NCI-H2196 (cell line): ENCODE results near the gene IQSEC2.

Source experiments
- DNase-seq: peaks from one replicate; lab custom pipeline; 2025; ENCODE audit not compliant: unreplicated experiment; lab: John Stamatoyannopoulos, UW

Gene IQSEC2

DNA sequence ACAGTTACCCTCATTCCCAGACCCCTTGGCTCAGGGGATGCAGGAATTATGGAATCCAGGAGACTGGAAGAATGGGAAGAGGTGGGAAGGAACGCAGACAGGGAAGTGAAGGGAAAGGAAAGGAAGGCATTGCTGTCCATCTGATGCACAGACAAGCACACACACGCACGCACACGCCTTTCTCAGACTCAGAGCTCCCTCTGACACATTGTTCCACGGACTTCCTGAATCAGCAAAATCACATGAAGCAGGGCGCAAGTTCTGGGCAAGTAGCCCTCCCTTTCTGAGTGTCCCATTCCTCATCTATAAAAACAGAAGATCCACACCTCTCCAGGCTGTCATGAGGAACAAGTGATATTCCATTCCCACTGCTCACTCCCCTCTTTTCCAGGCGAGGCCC, 13.2 kb downstream of the IQSEC2 start:
- DNase-seq = no peak

GRCh38 chrX:53266914-53267313, 14.5 kb downstream of the IQSEC2 start:
- DNase-seq = no peak

DNA sequence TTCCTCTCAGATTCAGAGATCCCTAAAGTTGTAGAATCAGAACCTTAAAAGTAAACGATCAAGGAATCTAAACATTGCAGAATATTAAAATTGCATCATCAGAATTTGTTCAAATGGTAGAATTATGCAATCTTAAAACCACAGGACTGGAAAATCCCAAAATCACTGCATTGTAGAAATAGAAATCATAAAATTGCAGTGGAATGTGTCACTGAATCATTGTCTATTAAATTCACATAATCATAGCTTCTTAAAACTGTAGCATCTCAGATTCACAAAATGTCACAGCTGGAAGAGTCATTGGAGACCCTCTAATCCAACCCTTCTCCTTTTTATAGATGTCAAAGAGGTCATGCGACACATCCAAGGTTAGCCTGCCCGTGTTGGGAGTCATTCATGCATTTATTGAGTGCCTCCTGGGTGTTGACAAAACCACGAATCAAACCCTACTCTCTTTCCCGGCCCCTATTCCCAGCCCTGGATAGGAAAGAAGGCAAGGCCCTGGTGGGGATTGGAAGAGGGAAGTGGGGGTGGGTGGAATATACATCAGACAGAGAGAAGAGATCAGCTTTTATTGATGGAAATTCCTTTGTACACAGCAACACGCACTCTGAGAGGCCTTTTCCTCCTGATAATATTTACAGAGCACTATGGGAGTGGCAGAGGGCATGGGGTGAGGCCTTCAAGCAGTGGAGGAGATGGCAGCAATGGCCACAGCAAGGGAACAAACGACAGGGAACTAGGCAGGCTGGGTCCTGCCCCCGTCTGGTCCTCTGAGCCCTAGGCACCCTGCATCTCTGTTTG, 15.4 kb downstream of the IQSEC2 start:
- DNase-seq = no peak

- DNase-seq = no peak
Measured at GRCh38 chrX:53263597-53264094, 17.7 kb downstream of the IQSEC2 start.

- DNase-seq = no peak
Measured at GRCh38 chrX:53262918-53263394, 18.4 kb downstream of the IQSEC2 start.

GRCh38 chrX:53262189-53262917, 19.0 kb downstream of the IQSEC2 start:
- no peak for DNase-seq

GRCh38 chrX:53261355-53261972, 19.9 kb downstream of the IQSEC2 start:
- no peak for DNase-seq

- DNase-seq = no peak
Measured at GRCh38 chrX:53260836-53261235, 20.5 kb downstream of the IQSEC2 start.

- DNase-seq = no peak
Measured at GRCh38 chrX:53257670-53258423, 23.5 kb downstream of the IQSEC2 start.

GRCh38 chrX:53257166-53257565, 24.2 kb downstream of the IQSEC2 start:
- DNase-seq = no peak

GRCh38 chrX:53256446-53257041, 24.8 kb downstream of the IQSEC2 start:
- no peak for DNase-seq

- DNase-seq = no peak
Measured at GRCh38 chrX:53255738-53256191, 25.6 kb downstream of the IQSEC2 start.

GRCh38 chrX:53254570-53255461, 26.6 kb downstream of the IQSEC2 start:
- no peak for DNase-seq

DNA sequence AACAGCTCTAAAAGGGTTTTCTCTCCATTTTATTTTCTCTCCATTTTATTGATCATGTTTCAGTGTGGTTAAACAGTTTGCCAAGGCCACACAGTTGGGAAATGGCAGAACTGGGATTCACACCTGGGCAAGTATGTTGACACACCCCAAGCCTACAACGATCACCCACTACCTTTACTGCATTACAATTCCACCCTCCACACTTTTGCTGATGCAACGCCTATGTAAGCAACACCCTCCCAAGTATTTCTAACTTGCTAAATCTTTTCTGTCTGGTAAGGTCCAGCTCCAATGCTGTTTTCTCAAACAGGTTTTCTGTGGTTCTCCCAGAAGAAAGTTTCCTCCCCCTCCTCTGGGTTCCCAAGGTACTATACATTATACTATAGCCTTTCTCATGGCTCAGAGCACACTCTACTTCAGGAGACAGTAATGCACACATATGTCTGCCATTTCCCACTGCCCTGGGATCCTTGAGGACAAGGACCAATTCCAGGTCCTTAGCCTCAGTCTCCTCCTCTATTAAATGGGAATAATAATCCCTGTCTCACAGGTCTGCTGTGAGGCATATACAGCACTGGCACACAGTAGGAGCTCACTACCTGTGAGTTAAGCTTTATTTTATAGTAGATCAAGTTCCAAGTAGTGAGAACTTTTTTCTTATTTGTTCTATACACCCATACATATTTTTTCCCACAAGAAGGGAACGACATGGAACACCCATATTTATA, 27.9 kb downstream of the IQSEC2 start:
- DNase-seq = no peak

- no peak for DNase-seq
Measured at GRCh38 chrX:53251307-53251706, 30.1 kb downstream of the IQSEC2 start.

DNA sequence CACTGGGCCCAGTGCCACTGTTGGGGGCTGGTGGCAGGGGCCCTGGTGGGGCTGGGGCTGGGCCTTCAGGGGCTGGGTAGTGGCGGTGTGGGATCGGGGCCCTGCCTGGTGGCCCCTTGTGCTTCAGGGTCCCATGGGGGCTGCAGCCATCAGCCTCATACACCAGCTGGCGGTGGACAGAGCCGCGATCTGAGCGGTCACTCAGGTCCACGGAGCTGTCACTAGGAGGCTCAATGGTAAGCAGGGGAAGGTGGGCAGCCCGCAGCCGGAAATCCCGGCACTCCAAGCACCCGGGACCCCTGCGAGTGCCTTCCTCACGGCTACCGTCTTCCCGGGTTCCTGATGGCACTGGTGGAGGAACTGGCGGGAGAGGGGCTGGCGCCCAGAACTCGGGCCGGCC, 30.8 kb downstream of the IQSEC2 start:
- DNase-seq = no peak

- DNase-seq = no peak
Measured at GRCh38 chrX:53249408-53250042, 31.9 kb downstream of the IQSEC2 start.

- DNase-seq = no peak
Measured at GRCh38 chrX:53247928-53248327, 33.5 kb downstream of the IQSEC2 start.
